Measurements from ENCODE around the gene CCIN. TPM values are rescaled to one million over a fixed set of nuclear protein-coding genes. Genes with fewer than 3 reads are reported as not detected.

The CCIN gene
- total RNA-seq, 1 donor from 2014 or later = not detected

DNA sequence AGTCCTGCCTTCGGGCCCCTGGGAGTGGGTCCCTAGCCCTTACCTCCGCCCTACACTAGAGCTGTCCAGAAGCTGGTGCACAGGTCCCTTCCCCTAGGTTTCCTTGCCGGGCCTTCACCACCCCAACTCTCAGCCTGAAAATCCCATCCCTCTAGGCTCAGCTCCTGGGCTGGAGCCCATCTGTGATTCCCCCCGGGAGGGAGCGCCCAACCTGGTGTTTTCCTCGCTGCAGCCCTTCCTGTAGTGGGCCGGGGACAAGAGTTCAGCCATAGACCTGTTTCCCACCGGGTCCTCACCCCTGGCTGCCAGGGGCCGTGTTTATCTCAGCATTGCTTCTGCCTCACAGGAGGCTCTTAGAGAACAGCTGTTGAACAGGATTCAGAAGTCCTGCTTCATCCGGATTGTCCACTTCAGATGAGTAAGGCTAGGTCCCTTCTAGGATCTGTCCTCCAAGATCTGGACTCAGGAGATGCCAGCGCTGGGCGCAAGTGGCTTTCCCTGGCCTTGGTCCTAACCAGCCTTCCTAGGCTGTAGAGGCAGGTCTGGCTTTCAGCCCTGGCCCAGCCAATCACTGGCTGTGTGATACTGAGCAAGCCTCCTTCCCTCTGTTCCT lies 31.7 kb upstream of the CCIN start:
- H3K27me3 Mint-ChIP-seq (ENCODE audit: low read depth) = peaks cover 51% of the 10 kb centered on the region
- peak overlapping the region; percentile 89 for H3K27ac Mint-ChIP-seq (ENCODE audit: unreplicated experiment)

DNA sequence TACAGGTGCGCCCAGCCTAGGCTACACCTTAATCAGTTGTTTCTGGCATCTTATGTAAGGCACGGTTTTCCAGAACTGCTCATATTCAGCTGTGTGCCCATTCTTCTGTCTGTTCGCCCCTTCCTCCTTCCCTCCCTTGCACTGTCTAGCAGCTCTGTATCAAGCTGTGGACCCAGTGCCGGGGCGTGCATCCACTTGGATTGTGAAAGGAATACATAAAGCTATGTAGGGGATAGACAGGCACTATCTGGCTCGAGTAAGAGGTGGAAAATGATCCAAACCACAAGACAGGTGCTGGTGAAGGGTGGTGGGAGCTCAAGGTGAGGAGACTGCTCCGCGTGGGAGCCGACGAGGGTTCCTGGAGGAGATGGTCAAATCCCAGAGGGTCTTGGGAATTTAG lies 30.7 kb upstream of the CCIN start:
- H3K4me3 Mint-ChIP-seq = peak overlapping the region; percentile 95
- H3K36me3 Mint-ChIP-seq (ENCODE audit: low read depth) = no peaks in the 10 kb centered on the region
- TF ChIP-seq, protein P1, sequence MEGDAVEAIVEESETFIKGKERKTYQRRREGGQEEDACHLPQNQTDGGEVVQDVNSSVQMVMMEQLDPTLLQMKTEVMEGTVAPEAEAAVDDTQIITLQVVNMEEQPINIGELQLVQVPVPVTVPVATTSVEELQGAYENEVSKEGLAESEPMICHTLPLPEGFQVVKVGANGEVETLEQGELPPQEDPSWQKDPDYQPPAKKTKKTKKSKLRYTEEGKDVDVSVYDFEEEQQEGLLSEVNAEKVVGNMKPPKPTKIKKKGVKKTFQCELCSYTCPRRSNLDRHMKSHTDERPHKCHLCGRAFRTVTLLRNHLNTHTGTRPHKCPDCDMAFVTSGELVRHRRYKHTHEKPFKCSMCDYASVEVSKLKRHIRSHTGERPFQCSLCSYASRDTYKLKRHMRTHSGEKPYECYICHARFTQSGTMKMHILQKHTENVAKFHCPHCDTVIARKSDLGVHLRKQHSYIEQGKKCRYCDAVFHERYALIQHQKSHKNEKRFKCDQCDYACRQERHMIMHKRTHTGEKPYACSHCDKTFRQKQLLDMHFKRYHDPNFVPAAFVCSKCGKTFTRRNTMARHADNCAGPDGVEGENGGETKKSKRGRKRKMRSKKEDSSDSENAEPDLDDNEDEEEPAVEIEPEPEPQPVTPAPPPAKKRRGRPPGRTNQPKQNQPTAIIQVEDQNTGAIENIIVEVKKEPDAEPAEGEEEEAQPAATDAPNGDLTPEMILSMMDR (conservative IDR thresholded peaks at IDR 0.05) = no peak
- H3K27ac Mint-ChIP-seq (ENCODE audit: unreplicated experiment) = no peak overlapping the region
- no peak for DNase-seq (ENCODE audit: low read depth, low spot score)
- H3K9me3 Mint-ChIP-seq = no peaks in the 10 kb centered on the region
- H3K4me1 Mint-ChIP-seq = peaks cover 14% of the 10 kb centered on the region
- H3K27me3 Mint-ChIP-seq (ENCODE audit: low read depth) = peaks cover 45% of the 10 kb centered on the region

More for the DNA sequence above, 31.7 kb upstream of the CCIN start:
- DNase-seq (ENCODE audit: low read depth, low spot score) = no peak
- peaks cover 14% of the 10 kb centered on the region for H3K4me1 Mint-ChIP-seq
- TF ChIP-seq, protein P1 (conservative IDR thresholded peaks at IDR 0.05) = no peak
- no peaks in the 10 kb centered on the region for H3K36me3 Mint-ChIP-seq (ENCODE audit: low read depth)
- peak overlapping the region; percentile 95 for H3K4me3 Mint-ChIP-seq
- H3K9me3 Mint-ChIP-seq = no peaks in the 10 kb centered on the region

DNA sequence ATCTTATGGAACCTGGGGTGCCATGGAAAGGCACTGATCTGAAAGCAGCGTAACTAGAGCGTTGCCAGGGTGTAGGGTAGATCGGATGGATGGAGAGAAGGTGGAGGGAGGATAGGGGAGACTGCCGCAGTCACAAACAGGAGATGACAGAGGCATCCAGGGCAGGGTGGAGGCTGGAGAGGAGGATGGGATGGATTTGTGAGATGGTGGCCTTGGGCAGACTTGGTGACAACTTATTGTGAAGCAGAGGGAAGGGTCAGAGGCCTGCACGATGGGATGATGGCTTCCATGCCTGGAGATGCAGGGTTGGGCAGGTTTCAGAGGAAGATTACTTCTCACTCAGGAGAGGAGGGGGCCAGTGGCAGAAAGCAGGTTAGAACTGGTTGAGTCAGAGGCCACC lies 30.3 kb upstream of the CCIN start:
- H3K4me1 Mint-ChIP-seq = peaks cover 14% of the 10 kb centered on the region
- H3K4me3 Mint-ChIP-seq = peak overlapping the region; percentile 95

DNA sequence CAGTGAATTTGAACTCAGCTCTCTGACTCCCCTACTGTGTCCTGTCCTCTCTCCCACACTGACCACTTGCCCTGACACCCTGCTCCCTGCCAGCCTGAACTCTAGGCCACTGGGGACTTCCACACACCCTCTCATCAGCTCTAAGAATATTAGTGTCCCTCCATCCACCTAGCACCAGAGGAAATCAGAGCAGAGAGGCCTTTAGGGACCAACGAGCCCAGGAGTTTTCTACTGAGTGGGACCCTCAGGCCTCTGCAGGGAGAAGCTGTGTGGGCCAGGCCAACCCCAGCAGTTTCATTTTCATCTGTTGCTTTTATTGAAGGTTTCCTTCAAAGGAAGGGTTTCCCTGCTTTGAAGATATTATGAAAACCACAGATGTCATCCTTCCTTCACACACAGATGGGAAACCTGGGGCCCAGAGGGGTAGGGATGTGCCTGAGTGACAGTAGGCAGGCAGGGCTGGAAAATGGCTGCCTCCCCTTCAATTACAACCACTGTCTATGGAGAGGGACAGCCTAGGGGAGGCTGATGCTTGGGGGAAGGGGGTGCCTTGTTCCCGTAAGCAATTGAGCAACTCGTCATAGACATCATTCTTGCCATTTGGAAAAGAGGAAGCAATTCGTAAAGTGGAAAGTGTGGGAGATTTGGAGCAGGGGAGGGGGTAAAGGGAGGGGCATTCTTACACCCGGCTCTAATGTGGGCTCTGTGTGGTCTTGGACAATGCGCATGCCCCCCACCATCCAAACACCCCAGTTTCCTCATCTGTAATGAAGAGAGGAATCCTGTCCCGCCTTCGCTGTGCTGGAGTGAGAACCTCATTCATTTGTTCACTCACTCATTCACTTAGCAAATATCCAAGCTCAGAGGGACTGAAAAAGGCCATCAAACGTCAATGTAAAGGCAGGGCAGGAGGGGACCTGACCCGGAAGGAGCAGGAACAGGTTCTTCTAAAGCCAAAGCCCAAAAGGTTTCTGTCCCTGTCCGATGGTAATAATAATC lies 28.8 kb upstream of the CCIN start:
- Mint-ChIP-seq H3K36me3 (ENCODE audit: low read depth) (peaks cover 6% of the 10 kb centered on the region), H3K27me3 (ENCODE audit: low read depth) (peaks cover 26% of the 10 kb centered on the region), H3K4me1 (peaks cover 15% of the 10 kb centered on the region), H3K27ac (ENCODE audit: unreplicated experiment) (peak overlapping the region; percentile 3), H3K4me3 (peak overlapping the region; percentile 62), H3K9me3 (peaks cover 2% of the 10 kb centered on the region)
- TF ChIP-seq, protein P1 (conservative IDR thresholded peaks at IDR 0.05) = no peak
- DNase-seq (ENCODE audit: low read depth, low spot score) = no peak

More for the DNA sequence above, 30.3 kb upstream of the CCIN start:
- Mint-ChIP-seq H3K9me3 (no peaks in the 10 kb centered on the region), H3K27me3 (ENCODE audit: low read depth) (peaks cover 41% of the 10 kb centered on the region), H3K27ac (ENCODE audit: unreplicated experiment) (no peak overlapping the region), H3K36me3 (ENCODE audit: low read depth) (no peaks in the 10 kb centered on the region)
- DNase-seq (ENCODE audit: low read depth, low spot score) = no peak
- TF ChIP-seq, protein P1 (conservative IDR thresholded peaks at IDR 0.05) = no peak

DNA sequence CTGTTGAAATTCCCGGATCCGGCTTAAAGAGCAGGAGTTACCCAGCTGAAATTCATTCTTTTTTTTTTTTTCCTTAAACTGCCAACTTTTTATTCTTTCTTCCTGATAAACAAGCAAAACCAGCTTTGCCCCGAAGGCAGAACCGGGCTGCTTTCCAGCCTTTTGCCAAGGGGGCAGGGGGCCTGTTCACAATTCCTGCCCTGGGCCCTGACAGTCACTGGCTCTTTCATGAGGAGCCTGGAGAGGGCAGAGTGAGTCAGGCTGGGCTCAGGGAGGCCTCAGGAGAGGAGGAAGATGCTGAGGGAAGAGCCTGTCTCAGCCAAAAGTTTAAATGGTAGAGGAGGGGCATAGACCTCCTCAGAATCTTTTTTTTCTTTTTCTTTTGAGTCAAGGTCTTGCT lies 27.9 kb upstream of the CCIN start:
- peaks cover 18% of the 10 kb centered on the region for H3K27me3 Mint-ChIP-seq (ENCODE audit: low read depth)
- peaks cover 9% of the 10 kb centered on the region for H3K9me3 Mint-ChIP-seq
- H3K4me3 Mint-ChIP-seq = no peak overlapping the region
- peaks cover 15% of the 10 kb centered on the region for H3K4me1 Mint-ChIP-seq
- no peak for DNase-seq (ENCODE audit: low read depth, low spot score)
- peaks cover 14% of the 10 kb centered on the region for H3K36me3 Mint-ChIP-seq (ENCODE audit: low read depth)
- H3K27ac Mint-ChIP-seq (ENCODE audit: unreplicated experiment) = no peak overlapping the region
- TF ChIP-seq, protein P1 (conservative IDR thresholded peaks at IDR 0.05) = no peak

Data from neural crest cell (in vitro differentiated cells).